Cardiac septum (tissue), 1 donor: ENCODE data around the gene FAM151A. TPM values are rescaled to one million over a fixed set of nuclear protein-coding genes. Genes with fewer than 3 reads are reported as not detected.

Experiments used
- DNase-seq: peaks from one replicate; pipeline ENCODE4 v3.0.0-alpha.2; 2020; ENCODE audit warnings: low spot score
- intact Hi-C: fragments of 100-400 bp; cut with DNase I; formaldehyde crosslinking; loops from one replicate; pipeline ENCODE4 v1.14.0; 2022
- total RNA-seq: library from RNA; stranded (reverse); fragmentation: NEBNext Ultra II Directional; extraction: Animal tissue kit (Norgen Biotek cat#: 25700); gene quantifications from one replicate; pipeline ENCODE4 v1.2.1, GENCODE V29; 2021
- donor health status: DM: no; HTN: no; CAD: no.

FAM151A gene
- total RNA-seq, 1 donor from 2014 or later = 0.22 TPM

DNA sequence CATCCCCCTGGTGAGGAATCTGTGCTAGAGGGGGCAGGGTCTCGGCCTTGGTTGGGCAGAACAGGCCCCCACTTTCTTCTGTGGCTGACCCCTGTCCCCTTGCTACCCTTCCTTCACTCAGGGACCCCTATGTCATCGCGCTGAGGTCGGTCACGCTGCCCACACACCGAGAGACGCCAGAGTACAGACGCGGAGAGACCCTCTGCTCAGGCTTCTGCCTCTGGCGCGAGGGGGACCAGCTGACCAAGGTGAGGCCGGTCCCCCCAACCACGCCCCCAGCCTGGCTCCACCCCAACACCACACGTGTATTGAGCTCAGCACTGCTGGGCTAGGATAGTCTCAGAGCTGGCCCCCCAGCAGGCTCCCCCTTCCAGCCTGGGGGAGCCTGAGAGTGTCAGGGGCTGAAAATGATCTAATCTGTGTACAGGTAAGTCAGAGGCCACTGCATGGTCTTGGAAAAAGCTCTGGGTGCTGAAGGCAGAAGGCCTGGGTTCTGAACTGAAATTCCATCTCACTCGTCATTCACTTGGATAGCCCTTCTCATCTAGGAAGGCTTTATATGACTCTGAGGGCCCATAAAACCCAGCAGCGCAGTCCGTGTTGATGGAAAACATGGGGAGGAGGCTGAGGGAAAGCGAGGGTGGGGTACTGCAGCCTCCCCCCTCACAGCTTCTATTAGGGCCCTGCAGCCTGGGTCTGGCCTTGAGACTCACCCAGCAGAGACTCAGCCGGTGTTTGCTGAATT, 15.3 kb downstream of the FAM151A start:
- no peak for DNase-seq
- intact Hi-C loops = no loop called here

DNA sequence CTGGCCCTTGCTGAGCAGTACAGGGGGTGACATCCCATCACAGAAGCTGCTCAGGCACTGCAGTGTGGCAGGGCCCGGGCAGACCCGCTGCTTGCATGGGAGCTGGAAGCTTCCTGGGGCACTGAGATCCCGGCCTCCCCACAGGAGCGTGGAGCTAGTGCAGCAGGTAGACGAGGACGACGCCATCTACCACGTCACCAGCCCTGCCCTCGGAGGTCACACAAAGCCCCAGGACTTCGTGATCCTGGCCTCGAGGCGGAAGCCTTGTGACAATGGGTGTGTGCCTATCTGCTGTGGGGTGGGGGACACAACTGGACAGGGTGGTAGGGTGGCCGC, 16.4 kb downstream of the FAM151A start:
- intact Hi-C loops = no loop called here
- no peak for DNase-seq

DNA sequence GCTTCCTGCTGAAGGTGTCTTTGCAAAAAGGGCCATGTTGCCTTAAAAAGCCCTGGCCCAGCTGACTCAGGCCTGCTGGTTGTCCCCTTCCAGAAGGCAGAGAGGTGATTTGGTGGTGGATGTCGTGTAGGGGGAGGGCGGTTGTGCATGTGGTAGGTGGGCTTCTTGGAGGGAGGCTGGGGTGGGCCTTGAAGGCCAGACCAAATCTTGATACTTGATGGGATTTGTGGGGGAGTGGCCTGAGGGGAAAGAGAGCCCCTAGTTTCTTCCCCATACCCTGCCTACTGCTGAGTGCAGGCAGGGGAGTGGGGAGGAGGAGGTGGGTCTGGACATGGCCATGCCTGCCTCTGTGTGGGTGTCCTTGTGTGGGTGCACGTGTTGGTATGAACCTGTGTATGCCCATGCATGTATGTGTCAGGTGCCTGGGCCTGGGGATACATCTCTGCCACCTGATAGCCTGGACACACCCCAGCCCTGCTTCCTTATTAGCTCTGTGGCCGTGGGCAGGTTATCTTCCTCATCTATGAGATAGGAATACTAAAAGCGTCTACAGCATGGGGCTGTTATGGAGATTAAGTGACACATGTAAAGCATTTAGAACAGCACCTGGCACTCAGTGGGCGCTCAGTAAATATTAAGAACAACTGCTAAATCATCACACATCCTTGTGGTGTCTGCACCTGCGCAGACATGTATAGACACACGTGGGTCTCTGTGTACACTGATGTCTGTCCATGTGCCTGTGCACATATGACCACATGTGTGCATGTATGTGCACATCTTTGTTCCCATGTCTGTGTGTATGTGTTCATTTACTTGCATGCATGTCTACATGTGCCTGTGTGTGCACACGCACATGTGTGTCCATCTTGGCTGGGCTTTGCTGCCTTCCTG, 17.0 kb downstream of the FAM151A start:
- no peak for DNase-seq
- intact Hi-C loops = no loop called here

DNA sequence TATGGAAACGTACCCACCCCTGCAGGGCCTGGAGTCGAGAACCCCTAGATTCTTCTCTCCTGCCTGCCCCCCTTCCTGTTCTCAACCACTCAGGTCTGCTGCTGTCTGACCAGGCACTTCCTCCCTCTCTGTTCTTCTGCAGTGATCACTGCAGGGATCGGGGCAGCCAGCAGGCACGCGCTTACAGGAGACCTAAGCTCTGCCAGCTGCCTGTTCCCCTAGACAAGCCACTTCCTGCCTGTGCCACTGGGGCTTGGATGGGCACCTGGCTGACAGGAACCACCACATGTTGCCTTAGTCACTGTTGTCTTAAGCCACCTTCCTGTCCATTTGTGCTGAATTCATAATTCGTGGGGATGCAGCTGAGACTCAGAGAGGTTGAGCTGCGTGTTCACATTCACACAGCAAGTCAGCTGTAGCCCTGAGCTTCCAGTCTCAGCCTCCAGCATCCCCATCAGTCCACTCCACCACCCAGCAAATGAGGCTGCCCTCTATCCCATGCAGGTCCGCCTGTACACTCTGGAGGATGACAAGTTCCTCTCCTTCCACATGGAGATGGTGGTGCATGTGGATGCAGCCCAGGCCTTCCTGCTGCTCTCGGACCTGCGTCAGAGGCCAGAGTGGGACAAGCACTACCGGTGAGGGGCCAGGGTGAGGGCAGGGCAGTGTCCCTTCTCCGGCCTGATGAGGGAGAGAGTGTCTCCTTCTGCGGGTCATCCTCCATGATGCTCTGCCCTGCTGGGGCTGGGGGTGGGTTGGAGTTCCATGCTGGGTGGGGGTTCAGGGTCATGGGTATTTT, 18.6 kb downstream of the FAM151A start:
- DNase-seq = no peak
- intact Hi-C loops = no loop called here

DNA sequence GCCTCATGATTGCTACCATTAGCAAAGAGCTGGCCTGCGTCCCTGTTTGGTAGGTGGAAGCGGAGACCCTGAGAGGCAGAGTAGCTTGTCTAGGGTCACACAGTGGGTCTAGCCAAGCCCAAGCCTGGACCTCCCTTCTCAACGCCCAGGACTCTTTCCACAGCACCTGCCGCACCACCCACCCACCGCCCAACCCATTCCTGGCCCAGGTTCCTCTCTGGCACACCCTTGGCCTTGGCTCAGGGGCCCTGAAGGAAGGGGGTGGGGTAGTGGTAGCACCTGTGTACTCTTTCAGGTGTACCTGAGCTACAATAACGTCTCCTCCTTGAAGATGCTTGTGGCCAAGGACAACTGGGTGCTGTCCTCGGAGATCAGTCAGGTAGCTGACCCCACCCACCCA, 19.3 kb downstream of the FAM151A start:
- intact Hi-C loops = no loop called here

DNA sequence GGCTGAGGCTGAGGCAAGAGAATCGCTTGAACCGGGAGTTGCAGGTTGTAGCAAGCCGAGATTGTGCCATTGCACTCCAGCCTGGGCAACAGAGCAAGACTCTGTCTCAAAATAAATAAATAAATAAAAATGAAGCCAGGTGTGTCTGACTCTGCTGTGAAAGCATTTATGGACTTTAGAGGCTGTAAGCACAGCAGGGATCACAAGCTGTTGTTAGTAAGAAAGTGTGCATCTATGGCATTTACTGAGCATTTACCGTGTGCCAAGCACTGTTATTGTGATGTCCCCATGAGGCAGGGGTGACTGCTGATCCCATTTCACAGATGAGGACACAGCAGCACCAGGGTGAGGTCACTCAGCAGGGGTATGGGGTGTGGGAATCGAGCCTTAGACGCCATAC, 20.1 kb downstream of the FAM151A start:
- DNase-seq = no peak
- intact Hi-C loops = no loop called here

More for the DNA sequence above, 19.3 kb downstream of the FAM151A start:
- DNase-seq = no peak

DNA sequence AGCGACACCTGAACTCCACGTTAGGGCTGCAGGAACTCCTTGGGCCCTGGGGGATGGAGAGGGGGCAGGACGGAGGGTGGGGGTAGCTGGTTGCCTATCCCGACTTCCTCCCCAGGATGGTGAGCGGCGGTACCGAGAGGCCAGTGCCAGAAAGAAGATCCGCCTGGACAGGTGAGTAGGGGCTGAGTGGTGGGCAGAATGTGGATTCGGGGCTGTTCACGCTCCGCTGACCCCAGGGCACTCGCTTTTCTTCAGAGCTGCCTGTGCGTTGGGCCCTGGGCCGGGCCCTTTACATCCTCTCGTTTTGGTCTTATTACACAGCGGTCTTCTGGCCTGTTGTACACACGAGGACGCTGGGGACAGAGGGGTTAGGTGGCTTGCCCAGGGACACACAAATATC, 20.8 kb downstream of the FAM151A start:
- intact Hi-C loops = no loop called here
- DNase-seq = no peak

DNA sequence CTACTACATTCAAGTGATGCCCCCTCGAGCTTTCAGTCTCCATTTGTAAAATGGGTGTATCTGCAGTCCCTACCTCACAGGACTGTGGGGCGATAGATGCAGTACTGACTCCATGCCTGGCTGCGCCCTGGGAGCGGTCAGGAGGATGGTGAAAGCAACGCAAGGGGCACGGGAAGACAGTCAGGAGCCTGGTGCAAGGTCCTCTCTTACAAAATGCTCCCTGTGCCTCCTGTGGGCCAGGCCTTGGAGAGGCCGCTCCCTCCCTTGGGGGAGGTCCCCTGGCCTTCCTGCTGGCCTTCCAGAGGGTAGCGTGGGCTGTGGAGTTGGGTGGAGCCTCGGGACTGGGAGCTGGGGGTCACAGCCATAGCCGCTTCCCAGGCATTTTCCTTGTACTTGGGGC, 21.6 kb downstream of the FAM151A start:
- intact Hi-C loops = no loop called here

DNA sequence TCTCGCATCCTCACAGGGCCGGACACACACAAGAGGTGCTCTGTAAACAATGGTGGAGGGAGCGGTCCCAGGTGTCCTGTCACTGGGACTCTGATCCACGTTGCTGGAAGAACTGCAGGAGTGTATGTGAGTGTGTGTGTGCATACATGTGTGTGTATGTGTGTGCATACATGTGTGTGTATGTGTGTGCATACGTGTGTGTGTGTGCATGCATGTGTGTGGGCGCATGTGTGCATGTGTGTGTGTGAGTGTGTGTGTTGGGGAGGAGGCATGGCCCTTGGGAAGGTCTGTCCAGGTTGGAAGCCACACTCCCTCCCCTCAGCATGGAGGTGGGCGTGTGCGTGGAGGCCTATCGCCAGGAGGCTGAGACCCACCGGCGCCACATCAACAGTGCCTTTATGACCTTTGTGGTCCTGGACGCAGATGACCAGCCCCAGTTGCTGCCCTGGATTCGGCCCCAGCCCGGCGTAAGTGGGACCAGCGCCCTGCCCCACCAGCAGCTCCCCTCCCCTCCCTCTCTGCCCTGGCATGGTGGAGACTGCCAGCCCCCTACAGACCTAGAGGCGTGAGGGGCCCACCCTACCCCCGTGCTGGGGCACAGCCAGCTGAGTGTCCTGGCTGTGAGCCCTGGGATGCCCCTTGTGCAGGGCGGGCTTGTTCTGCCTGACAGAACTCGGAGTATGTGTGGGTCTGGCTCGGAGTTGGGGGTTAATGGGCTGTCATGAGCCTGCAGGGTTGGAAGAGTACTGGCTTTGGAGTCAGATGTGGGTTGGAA, 22.2 kb downstream of the FAM151A start:
- intact Hi-C loops = no loop called here
- DNase-seq = no peak

More for the DNA sequence above, 21.6 kb downstream of the FAM151A start:
- DNase-seq = no peak

DNA sequence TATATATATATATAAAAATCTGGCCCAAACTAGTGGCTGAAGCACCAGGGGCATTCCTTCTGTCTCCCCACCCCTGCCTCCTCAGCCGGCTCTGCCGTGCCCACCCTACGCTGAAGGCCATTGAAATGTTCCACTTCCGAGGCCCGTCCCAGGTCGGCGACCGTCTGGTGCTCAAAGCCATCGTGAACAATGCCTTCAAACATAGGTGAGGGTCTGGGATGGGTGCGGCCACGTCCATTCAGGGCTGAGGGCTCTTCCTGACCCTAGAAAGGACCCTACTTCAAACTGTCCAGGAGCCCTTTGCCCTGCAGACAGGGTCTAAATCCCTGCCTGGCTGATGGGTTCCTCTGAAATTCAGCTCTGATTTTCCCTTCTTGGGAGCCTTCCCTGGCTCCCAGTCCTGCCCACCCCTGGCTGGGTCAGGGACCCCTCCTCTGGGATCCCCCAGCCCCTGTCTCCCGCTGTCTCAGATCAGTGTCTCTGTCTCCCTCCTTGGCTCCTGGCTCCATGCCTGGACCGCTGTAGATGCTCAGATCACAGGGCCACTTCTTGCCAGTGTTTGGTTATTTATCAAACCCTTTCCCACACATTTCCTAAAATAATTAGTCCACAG, 24.0 kb downstream of the FAM151A start:
- intact Hi-C loops = no loop called here
- DNase-seq = no peak

DNA sequence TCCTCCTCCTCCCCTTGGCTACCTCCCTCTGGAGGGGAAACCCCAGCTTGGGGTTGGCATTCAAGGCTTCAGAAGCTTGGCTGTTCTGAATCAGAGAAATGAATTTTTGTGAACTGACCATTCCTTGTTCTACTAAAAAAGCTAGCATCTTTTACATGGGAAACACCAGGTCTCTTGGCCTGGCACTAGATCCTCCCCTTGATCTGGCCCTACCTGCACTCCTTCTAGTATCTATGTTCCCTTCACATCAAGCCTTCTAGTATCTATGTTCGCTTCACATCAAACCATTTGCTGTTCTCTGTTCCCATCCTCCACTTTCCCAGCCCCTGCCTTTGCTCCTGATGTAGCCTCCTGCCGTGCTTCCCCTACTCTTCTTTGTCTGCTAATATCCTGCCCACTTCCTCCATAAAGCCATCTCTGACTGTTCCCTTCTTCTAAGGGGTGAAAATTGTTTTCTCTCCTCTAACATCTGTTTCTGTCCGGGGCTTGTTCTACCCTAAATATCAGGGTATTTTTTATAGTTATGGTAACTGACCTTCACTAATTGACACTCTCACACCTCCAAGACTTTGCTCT, 25.8 kb downstream of the FAM151A start:
- intact Hi-C loops = no loop called here
- DNase-seq = no peak

DNA sequence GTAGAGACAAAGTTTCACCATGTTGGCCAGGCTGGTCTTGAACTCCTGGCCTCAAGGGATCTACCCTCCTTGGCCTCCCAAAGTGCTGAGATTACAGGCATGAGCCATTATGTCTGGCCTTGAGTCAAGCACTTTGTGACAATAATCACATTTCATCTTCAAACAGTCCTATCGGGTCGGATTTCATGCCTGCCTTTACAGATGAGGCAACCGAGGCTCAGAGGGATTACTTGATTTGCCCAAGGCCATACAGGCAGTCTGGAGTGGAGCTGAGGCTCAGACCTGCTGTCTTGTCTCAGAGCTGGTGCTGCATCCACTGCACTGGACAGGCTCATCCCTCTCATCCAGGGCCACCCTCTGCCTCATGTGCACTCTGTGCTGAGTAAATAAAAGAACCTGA, 26.6 kb downstream of the FAM151A start:
- intact Hi-C loops = no loop called here
- DNase-seq = no peak

DNA sequence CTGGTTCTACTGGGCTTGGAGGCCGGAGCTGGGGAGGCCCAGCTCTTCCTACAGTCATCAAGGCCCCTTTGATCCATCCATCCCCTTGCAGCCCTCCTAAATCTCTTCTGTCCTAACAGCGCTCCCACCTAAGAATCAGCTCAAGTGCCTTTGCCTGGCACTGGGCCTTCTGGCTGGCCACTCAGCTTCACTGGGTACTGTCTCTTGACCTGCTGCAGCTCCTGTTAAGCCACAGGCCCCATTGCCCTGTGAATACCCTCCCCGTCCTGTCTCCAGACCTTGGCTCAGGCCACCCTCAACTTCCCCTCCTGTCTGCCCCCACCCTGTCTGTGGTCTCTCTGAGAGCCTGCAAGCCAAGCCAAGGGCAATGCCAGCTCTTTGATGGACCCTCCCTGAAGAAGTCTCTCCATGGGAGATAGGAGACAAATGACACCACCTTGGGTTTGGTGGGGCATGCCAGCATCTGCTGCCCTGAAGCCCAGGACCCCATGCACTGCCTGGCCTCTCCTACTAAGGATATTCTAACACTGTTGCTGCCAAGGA, 27.3 kb downstream of the FAM151A start:
- intact Hi-C loops = no loop called here
- no peak for DNase-seq

DNA sequence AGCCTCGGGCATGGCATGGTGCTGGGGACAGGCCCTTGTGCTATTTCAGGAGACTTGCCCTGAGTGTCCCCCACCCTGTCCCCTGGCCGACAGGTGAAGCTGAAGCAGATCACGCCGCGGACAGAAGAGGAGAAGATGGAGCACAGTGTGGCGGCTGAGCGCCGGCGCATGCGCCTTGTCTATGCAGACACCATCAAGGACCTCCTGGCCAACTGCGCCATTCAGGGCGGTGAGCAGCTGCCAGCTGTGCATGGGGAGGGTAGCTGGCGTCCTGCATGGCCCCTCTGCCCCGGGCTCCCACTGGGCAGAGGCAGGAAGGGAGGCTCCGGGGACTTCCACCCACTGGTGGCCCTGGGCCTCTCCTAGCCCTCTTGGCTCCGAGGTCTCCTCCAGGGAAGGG, 28.9 kb downstream of the FAM151A start:
- intact Hi-C loops = no loop called here
- DNase-seq = no peak

DNA sequence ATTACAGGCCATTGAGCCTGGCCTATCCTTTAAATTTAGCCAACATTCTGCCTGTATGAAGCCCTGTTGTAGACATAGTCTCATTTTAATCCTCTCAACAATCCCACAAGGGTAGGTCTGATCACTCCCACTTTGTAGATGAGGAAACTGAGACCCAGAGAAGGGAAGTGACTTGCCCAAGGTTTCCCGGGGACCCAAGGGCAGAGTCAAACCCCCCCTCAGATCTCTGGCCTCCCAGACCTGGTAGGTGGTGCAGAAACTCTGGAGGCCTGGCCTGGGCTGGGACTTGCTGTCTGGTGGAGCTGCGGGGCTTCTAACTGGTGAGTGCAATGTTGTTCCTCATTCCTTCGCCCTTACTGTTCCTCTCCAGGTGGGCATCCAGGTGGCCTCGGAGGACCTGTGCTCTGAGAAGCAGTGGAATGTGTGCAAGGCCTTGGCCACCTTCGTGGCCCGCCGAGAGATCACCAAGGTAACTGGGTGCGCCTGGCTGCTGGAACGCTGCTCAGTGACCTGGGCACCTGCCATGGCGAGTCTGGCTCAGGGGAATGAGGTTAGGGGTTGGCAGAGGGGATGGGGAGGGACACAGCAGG, 29.7 kb downstream of the FAM151A start:
- DNase-seq = no peak

DNA sequence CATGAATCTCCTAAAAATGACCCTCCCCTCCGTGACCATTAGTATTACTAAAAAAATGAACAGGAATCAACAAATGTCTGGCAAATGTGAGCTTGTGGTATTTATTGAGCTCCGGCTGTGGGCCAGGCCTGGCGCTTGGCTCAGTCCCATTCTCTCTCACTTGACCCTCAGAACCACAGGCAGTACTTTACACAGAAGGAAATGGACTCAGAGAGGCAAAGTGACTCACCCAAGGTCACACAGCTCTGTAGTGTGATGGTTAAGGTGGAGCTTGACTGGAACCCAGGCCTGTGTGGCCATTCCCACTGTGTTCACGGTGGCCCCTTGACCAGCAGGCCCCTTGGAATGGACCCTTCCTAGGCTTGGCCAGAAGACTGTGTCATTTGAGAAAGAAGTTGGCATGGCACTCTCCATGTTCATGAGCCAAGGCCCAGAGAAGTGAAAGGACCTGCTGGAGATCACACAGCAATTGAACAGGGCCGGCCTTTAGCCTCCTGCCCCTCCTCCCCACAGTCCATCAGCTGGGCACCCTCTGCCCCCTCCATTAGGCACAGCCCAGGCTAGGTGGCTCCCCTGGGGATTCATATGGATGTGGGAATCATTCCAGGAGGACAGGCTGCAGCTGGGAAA, 32.1 kb downstream of the FAM151A start:
- intact Hi-C loops = no loop called here
- DNase-seq = no peak

More for the DNA sequence above, 29.7 kb downstream of the FAM151A start:
- intact Hi-C loops = no loop called here

DNA sequence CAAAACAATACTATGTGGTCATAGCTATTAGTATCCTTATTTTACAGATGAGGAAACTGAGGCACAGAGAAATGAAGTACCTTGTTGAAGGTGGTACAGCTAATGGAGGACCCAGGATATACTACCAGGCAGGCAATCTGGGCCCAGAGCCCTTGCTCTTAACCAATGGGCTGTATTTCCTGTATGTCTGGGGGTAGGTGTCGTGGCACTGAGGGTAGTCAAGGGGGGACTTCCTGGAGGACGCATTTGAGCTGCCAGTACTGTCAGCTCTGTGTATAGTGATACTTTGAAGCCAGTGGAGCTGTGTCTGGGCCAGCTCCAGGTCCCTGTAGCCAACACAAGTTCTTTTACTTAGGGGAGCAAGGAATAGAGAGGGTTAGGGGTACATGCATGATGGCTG, 34.9 kb downstream of the FAM151A start:
- DNase-seq = no peak

More for the DNA sequence above, 34.9 kb downstream of the FAM151A start:
- intact Hi-C loops = no loop called here
